Activated T-helper 1 cell treated with Interleukin-2 at 50 U/mL for 16 hours (primary cell): ENCODE results near the gene TCF4.

Experiments
- DNase-seq: peaks from one replicate; pipeline ENCODE4 v3.0.0-alpha.2; 2020; ENCODE audit warnings: low read depth

Gene TCF4

DNA sequence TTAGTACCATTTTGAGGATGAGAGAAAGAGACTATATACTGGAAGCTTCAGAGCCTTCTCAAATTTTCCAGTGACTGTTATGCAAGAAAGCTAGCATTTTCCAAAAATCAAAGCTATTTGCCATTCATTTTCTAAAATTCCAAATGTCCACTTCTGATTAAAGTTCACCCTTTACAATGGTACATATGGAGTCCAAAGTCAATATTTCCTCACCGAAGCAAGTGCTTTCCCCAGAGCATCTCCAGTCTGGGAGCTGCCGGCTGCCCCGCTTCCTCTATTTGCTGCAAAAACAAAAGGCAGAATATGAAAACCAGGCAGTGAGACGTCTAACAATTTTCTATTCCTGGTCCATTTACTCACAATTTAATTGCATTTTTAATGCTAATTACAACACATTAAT lies 326.7 kb downstream of the TCF4 start:
- DNase-seq, result no peak

DNA sequence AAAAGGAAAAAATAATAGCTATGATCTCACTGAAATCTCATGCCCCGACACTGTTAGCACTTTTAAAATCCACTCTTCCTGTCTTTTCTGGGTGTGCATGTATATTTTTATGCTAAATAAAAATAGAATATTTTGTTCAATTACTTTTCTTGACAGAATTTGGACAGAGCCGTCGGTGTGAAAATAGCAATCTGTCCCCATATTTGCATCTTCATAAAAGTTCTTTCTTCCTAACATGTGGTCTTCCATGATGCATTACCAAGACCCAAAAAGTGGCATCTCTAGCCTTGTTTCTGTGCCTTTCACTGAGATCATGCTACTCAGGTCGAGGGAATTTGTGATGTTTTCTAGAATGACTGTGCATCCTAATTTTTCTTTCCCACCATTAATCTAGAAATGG lies 329.9 kb downstream of the TCF4 start:
- no peak for DNase-seq

DNA sequence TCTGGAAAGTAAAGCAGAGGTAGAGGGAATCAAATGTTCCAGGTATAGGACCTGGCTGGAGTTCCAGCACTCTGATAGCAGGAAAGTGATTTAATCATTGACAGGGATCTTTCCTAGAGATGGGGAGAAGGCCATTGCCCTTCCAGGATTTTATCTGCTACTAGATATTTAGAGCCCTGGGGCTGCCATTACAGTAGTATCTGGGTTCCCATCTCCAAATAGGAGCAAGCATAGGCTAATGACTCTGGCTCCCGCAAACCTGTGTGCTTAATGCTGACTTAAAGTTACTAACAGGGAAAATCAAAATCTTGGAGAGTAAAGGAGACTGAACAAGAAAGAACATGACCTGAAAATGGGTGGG lies 331.1 kb downstream of the TCF4 start:
- no peak for DNase-seq

GRCh38 chr18:55256226-55256928 lies 331.6 kb downstream of the TCF4 start:
- no peak for DNase-seq

- no peak for DNase-seq
Observed at GRCh38 chr18:55253814-55254213, 334.2 kb downstream of the TCF4 start.

DNA sequence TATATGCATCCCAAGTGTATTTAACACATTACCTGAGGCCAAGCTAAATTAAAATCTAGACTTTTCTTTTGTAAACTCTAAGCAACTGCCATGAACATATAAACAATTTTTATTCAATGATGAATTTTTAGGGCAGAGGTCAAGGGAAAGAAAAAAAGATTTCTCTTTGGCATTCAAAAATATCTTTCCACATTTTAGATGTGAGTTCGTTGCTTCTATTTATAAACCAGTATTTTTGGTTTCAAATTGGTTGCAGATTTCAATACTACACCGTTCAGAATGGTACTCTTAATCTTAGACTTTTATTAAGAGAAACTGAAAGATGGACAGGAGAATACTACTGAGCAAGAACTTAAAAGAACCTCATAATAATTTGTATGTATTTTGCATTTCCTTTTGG lies 335.1 kb downstream of the TCF4 start:
- no peak for DNase-seq

- no peak for DNase-seq
Observed at GRCh38 chr18:55252053-55252675, 335.8 kb downstream of the TCF4 start.

DNA sequence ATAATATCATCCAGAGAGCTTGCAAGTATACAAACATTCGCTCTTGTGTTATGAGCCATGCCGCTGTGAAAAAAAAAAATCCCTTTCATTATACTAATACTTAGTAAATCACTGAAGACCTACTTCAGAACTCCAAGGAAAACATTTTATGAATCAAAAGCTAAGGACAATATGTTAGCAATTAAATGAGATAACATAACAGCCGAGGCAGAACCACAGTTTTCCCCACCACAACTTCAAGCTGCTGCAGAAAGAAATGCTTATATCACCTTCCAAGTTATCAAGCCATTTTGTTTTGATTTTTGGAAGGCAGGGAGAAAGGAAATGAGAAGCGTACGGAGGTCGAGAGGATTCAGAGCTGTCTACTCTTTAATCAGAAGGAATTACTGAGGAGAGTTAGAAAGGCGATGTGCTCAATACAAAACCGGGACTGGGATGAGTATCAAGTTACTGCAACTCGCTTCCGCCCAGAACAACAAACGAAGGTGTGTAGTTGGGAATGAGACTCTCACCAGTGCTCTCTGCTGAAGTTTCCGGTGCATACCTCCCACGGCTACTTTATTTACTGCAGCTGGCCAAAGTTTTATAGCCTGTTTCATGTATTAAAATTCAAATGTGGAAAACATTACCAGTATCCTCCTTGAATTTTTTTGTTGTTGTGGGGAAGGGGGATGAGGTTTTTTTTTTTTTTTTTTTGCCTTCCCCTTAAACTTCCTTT lies 336.6 kb downstream of the TCF4 start:
- DNase-seq, result no peak

DNA sequence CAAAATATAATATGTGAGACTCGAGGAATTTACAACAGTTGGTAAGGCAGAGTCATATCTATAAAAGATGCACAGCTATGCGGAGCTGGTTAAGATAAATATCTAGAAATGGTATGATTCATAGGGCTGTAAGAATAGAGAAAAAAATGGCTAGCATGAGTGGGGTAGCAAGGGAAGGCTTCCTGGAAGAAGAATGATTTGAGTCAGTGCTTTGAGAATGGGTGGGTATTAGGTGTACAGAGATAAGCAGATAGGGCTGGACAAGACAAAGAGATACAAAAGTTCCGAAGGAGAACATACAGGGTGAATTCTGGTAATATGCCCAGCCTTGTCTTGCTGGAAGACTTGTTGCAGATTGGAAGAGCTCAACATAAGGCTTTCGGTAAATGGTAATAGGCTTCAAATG lies 337.2 kb downstream of the TCF4 start:
- no peak for DNase-seq

- DNase-seq, result no peak
Observed at GRCh38 chr18:55249550-55249949, 338.4 kb downstream of the TCF4 start.

GRCh38 chr18:55248495-55248894 lies 339.5 kb downstream of the TCF4 start:
- DNase-seq, result no peak

DNA sequence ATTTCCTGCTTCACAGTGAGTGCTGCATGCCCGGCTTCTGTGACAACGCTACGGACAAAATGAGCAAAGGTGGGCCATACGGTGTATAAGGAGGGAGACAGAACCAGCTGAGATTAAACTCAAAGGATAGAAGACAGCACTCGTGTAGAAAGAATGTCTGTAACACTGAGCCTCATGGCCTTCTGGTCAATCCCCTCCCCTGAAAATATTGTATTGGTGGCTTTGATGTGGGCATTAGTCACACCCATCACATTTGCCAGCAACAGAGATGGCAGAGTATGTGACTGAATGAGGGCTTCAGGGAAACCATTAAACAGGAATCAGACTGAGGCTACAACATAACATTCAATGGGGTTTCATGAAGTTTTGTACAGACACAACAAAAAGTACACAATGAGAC lies 341.0 kb downstream of the TCF4 start:
- DNase-seq, result no peak

- DNase-seq, result no peak
Observed at GRCh38 chr18:55246278-55246677, 341.7 kb downstream of the TCF4 start.

GRCh38 chr18:55245211-55245614 lies 342.8 kb downstream of the TCF4 start:
- DNase-seq, result no peak

GRCh38 chr18:55244546-55244945 lies 343.4 kb downstream of the TCF4 start:
- no peak for DNase-seq

GRCh38 chr18:55243857-55244256 lies 344.1 kb downstream of the TCF4 start:
- no peak for DNase-seq

GRCh38 chr18:55243255-55243654 lies 344.7 kb downstream of the TCF4 start:
- DNase-seq, result no peak

GRCh38 chr18:55240978-55241377 lies 347.0 kb downstream of the TCF4 start:
- DNase-seq, result no peak

GRCh38 chr18:55239740-55240139 lies 348.3 kb downstream of the TCF4 start:
- DNase-seq, result no peak

DNA sequence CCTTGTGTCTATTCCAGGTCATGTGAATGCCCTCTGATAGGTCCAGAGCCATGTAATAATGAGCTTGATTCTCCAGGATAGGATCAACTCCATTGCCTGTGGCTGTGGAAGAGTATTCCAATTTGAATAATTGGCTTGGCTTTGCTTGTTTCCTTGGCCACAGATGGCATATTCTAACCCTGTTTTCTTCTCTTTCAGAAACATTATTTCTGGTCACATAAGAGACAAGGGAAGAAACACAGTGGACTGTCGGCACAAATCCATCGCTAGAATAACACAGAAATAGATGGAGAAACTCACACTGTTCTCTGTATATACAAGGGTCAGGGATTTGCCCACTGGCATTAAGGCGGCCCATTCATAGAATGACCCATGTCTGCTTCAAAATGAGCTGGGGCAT lies 350.3 kb downstream of the TCF4 start:
- DNase-seq, result no peak

DNA sequence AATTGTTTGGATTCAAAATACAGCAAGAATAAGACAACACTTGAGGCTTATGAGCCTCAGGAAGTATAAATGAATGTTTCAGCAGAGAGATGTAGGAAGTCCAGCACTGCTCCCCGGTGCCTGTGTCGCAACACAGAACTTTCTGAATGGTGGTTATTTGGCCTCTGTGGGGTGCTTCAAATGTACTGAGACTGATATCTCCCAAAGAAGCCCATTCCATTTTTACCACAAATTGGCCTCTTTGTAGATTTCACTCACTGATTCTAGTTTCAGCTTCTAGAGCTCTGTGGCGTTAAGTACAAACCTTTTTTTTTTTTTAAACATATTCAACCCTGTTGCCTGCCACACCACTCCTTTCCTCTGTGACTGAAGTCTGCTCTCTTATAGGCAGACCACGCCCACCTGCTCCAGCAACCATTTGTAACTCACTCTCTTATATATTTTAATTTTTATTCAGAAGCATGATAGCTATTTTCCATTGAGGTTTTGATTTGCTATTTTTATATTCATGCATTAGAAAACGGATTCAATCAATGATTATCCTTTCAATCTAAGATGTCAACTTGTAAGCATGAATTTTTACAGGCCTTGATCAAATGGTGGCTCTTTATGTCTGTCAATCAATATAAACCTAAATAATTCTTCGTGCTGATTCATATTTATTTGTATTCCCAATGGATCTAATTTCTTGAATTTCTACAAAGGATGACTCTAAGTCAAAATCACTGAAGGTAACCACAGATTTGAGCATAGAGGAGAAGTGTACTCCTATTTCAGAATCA lies 351.7 kb downstream of the TCF4 start:
- no peak for DNase-seq

DNA sequence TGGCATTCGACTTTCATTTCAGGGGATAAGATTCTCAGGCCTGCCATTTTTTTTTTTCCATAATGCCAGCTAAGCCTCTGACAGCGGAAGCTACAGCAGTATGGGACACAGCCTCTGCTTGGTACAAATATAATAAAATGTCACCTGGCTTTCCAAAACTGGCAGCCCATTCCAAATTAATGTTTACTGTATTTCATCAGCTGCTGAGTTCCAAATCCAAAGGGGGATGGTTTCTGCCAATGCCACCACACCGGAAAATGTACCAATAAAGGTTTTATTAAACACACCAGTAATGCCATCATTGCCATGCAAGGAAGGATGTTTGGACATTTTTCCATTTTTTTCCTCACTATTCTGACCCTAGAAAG lies 352.9 kb downstream of the TCF4 start:
- no peak for DNase-seq
